Duodenal mucosa (tissue), 2 donors: ENCODE results near the gene OR2A12.
"Not testable (repeated sequence)": the region's sequence is repeated elsewhere in the genome, so short reads cannot be mapped to it uniquely, and the experiment has no call there.

Experiments
- H3K27ac ChIP-seq: one replicate; pipeline ENCODE4 v1.7.0; 2013; ENCODE audit warnings: low read depth, low read length
- H3K27me3 ChIP-seq, 2 donors: one replicate each; pipeline ENCODE4 v1.7.0; 2013; ENCODE audit warnings: low read length in 2 of 2, control low read depth in 1 of 2; ENCODE audit not compliant: insufficient read depth in 2 of 2, control insufficient read depth in 1 of 2
- H3K36me3 ChIP-seq, 2 donors: one replicate each; pipeline ENCODE4 v1.7.0; 2013; ENCODE audit warnings: low read length in 2 of 2, control low read depth in 1 of 2; ENCODE audit not compliant: insufficient read depth in 2 of 2, control insufficient read depth in 1 of 2
- H3K4me1 ChIP-seq, 2 donors: one replicate each; pipeline ENCODE4 v1.7.0; 2013; ENCODE audit warnings: low read length in 2 of 2, control low read depth in 1 of 2; ENCODE audit not compliant: insufficient read depth in 2 of 2, control insufficient read depth in 1 of 2
- H3K4me3 ChIP-seq, 2 donors: one replicate each; pipeline ENCODE4 v1.7.0; 2013; ENCODE audit warnings: low read length in 2 of 2, low read depth in 1 of 2
- H3K9ac ChIP-seq, 2 donors: one replicate each; pipeline ENCODE4 v1.7.0; 2013; ENCODE audit warnings: low read length in 2 of 2, low read depth in 1 of 2
- H3K9me3 ChIP-seq, 2 donors: one replicate each; pipeline ENCODE4 v1.7.0; 2013; ENCODE audit warnings: low read length in 2 of 2, control low read depth in 1 of 2; ENCODE audit not compliant: control insufficient read depth in 1 of 2

Gene OR2A12

GRCh38 chr7:144085978-144086377 is at the start of gene OR2A12:
Gene OR2A12, plus strand, starts transcription at chr7:144086278. Its CDS starts 8,830 bp downstream, at chr7:144095108.
- Histone ChIP-seq H3K36me3 (no peaks in the 10 kb centered on the region), H3K4me3 (no peak within 1 kb of the TSS), H3K9ac (no peak within 1 kb of the TSS), H3K27me3 (no peaks in the 10 kb centered on the region), H3K27ac (no peak within 1 kb of the TSS), H3K9me3 (no peaks in the 10 kb centered on the region), H3K4me1 (no peaks in the 10 kb centered on the region)

GRCh38 chr7:144036302-144036885 is 49.7 kb upstream of the OR2A12 start:
- H3K36me3 ChIP-seq, result no peaks in the 10 kb centered on the region
- H3K4me1 ChIP-seq, result no peaks in the 10 kb centered on the region
- no peak overlapping the region for H3K4me3 ChIP-seq
- H3K27ac ChIP-seq, result no peak overlapping the region
- H3K27me3 ChIP-seq, result no peaks in the 10 kb centered on the region
- H3K9me3 ChIP-seq, result no peaks in the 10 kb centered on the region
- H3K9ac ChIP-seq, result no peak overlapping the region

GRCh38 chr7:144037414-144038035 is 48.6 kb upstream of the OR2A12 start:
- no peak overlapping the region for H3K27ac ChIP-seq

GRCh38 chr7:144038887-144039286 is 47.2 kb upstream of the OR2A12 start:
- no peaks in the 10 kb centered on the region for H3K9me3 ChIP-seq
- H3K27ac ChIP-seq, result no peak overlapping the region
- H3K9ac ChIP-seq, result no peak overlapping the region
- no peaks in the 10 kb centered on the region for H3K36me3 ChIP-seq
- no peaks in the 10 kb centered on the region for H3K4me1 ChIP-seq
- no peaks in the 10 kb centered on the region for H3K27me3 ChIP-seq
- no peak overlapping the region for H3K4me3 ChIP-seq

More at GRCh38 chr7:144037414-144038035, 48.6 kb upstream of the OR2A12 start:
- Histone ChIP-seq H3K4me3 (no peak overlapping the region), H3K36me3 (no peaks in the 10 kb centered on the region), H3K9ac (no peak overlapping the region), H3K9me3 (no peaks in the 10 kb centered on the region), H3K27me3 (no peaks in the 10 kb centered on the region), H3K4me1 (no peaks in the 10 kb centered on the region)

GRCh38 chr7:144048648-144049047 is 37.4 kb upstream of the OR2A12 start, which contains the start of gene OR2A5:
Gene OR2A5, plus strand, starts transcription at chr7:144048948. Its CDS starts 1,454 bp downstream, at chr7:144050402.
- no peaks in the 10 kb centered on the region for H3K9me3 ChIP-seq
- no peaks in the 10 kb centered on the region for H3K27me3 ChIP-seq
- no peaks in the 10 kb centered on the region for H3K36me3 ChIP-seq
- H3K4me3 ChIP-seq, result no peak within 1 kb of the TSS
- H3K4me1 ChIP-seq, result no peaks in the 10 kb centered on the region
- no peak within 1 kb of the TSS for H3K9ac ChIP-seq
- H3K27ac ChIP-seq, result no peak within 1 kb of the TSS

- Histone ChIP-seq H3K36me3 (no peaks in the 10 kb centered on the region), H3K27ac (no peak overlapping the region)
Measured at GRCh38 chr7:144049491-144049890, 36.6 kb upstream of the OR2A12 start.

GRCh38 chr7:144050093-144050492 is 36.0 kb upstream of the OR2A12 start:
- H3K27me3 ChIP-seq, result no peaks in the 10 kb centered on the region
- no peak overlapping the region for H3K27ac ChIP-seq
- H3K9ac ChIP-seq, result no peak overlapping the region
- H3K4me3 ChIP-seq, result no peak overlapping the region
- H3K9me3 ChIP-seq, result no peaks in the 10 kb centered on the region
- H3K4me1 ChIP-seq, result no peaks in the 10 kb centered on the region
- H3K36me3 ChIP-seq, result no peaks in the 10 kb centered on the region

More at GRCh38 chr7:144049491-144049890, 36.6 kb upstream of the OR2A12 start:
- no peak overlapping the region for H3K4me3 ChIP-seq
- H3K9ac ChIP-seq, result no peak overlapping the region
- H3K27me3 ChIP-seq, result no peaks in the 10 kb centered on the region
- H3K9me3 ChIP-seq, result no peaks in the 10 kb centered on the region
- H3K4me1 ChIP-seq, result no peaks in the 10 kb centered on the region

- not testable (repeated sequence) for H3K36me3 ChIP-seq, H3K4me1 ChIP-seq, H3K27me3 ChIP-seq, H3K9me3 ChIP-seq, H3K9ac ChIP-seq, H3K4me3 ChIP-seq, H3K27ac ChIP-seq
Measured at GRCh38 chr7:144050884-144051283, 35.2 kb upstream of the OR2A12 start.

GRCh38 chr7:144057954-144058353 is 28.1 kb upstream of the OR2A12 start:
- no peak overlapping the region for H3K4me3 ChIP-seq
- no peaks in the 10 kb centered on the region for H3K27me3 ChIP-seq

GRCh38 chr7:144063710-144064109 is 22.4 kb upstream of the OR2A12 start:
- Histone ChIP-seq H3K36me3 (no peaks in the 10 kb centered on the region), H3K9me3 (no peaks in the 10 kb centered on the region), H3K27ac (no peak overlapping the region), H3K9ac (no peak overlapping the region), H3K4me1 (no peaks in the 10 kb centered on the region), H3K4me3 (no peak overlapping the region), H3K27me3 (no peaks in the 10 kb centered on the region)

More at GRCh38 chr7:144057954-144058353, 28.1 kb upstream of the OR2A12 start:
- no peaks in the 10 kb centered on the region for H3K36me3 ChIP-seq
- no peaks in the 10 kb centered on the region for H3K9me3 ChIP-seq
- no peak overlapping the region for H3K9ac ChIP-seq
- no peak overlapping the region for H3K27ac ChIP-seq
- no peaks in the 10 kb centered on the region for H3K4me1 ChIP-seq
